K562 (cell line): Measurements from ENCODE around the gene TMEM205. TPM values are rescaled to one million over a fixed set of nuclear protein-coding genes. Genes with fewer than 3 reads are reported as not detected.

Experiments
- ATF3 ChIP-seq, 2 experiments: fragments of 450-650 bp in 1 of 2; sonication (generic) in 1 of 2; formaldehyde crosslinking in 1 of 2; IDR thresholded peaks in 1 of 2; conservative IDR thresholded peaks in 1 of 2; 2 replicates each; pipeline versions ENCODE4 v1.6.1 to v1.8.1; 2016 to 2023; ENCODE audit warnings: mild to moderate bottlenecking in 2 of 2, moderate library complexity in 2 of 2, inconsistent platforms in 1 of 2, missing genetic modification reagents in 1 of 2
- CAMTA2 ChIP-seq: fragments of 250-450 bp; sonication (Bioruptor Pico); conservative IDR thresholded peaks from 2 replicates; pipeline ENCODE4 v1.5.1; 2022
- DDX20 ChIP-seq: fragments of 450-650 bp; IDR thresholded peaks from 2 replicates; pipeline ENCODE4 v1.6.1; 2016; ENCODE audit warnings: missing genetic modification characterization, low read depth, mild to moderate bottlenecking, missing compliant biosample characterization, moderate library complexity
- DMBX1 ChIP-seq: fragments of 250-450 bp; sonication (Bioruptor Pico); IDR thresholded peaks from 2 replicates; pipeline ENCODE4 v1.8.0; 2022; ENCODE audit warnings: inconsistent platforms, mild to moderate bottlenecking, moderate library complexity, borderline replicate concordance
- E2F3 ChIP-seq: fragments of 250-450 bp; sonication (Bioruptor Pico); IDR thresholded peaks from 2 replicates; pipeline ENCODE4 v1.4.0; 2020; ENCODE audit warnings: mild to moderate bottlenecking
- EP300 ChIP-seq: IDR thresholded peaks from 2 replicates; pipeline ENCODE4 v1.6.1; 2012; ENCODE audit warnings: low read length, improper control_type of control experiment
- ETV6 ChIP-seq, 3 experiments: fragments of 150-350 bp in 1 of 3; sonication (generic) in 1 of 3; formaldehyde crosslinking in 1 of 3; IDR thresholded peaks; 2 replicates each; pipeline versions ENCODE4 v1.6.1 to v1.8.0; 2014 to 2022; ENCODE audit warnings: borderline replicate concordance in 2 of 3, low read depth in 2 of 3, antibody characterized with exemption in 1 of 3, low read length in 1 of 3, mild to moderate bottlenecking in 1 of 3, missing genetic modification reagents in 1 of 3
- HCFC1 ChIP-seq: IDR thresholded peaks from 2 replicates; pipeline ENCODE4 v1.6.1; 2012; ENCODE audit warnings: low read depth, low read length, improper control_type of control experiment
- IRF2 ChIP-seq: sonication (generic); formaldehyde crosslinking; IDR thresholded peaks from 2 replicates; pipeline ENCODE4 v1.8.1; 2022; ENCODE audit warnings: mild to moderate bottlenecking, missing genetic modification reagents
- MAFG ChIP-seq: fragments of 450-650 bp; conservative IDR thresholded peaks from 2 replicates; pipeline ENCODE4 v1.6.1; 2016; ENCODE audit warnings: missing genetic modification characterization, missing compliant biosample characterization
- NFE2 ChIP-seq: IDR thresholded peaks from 2 replicates; pipeline ENCODE4 v1.6.1; 2014; ENCODE audit warnings: antibody characterized with exemption, low read depth
- NFIC ChIP-seq: fragments of 450-650 bp; IDR thresholded peaks from 2 replicates; pipeline ENCODE4 v1.6.1; 2017; ENCODE audit warnings: mild to moderate bottlenecking, inconsistent platforms
- NR2C2 ChIP-seq, 2 experiments: fragments of 200-800 bp in 1 of 2; sonication (Bioruptor generic) in 1 of 2; sonication (generic) in 1 of 2; formaldehyde crosslinking in 1 of 2; IDR thresholded peaks; 2 replicates each; pipeline versions ENCODE4 v1.6.1 to v1.8.0; 2016 to 2022; ENCODE audit warnings: mild to moderate bottlenecking in 1 of 2, missing compliant biosample characterization in 1 of 2, missing genetic modification characterization in 1 of 2, missing genetic modification reagents in 1 of 2
- PHF20 ChIP-seq: fragments of 450-650 bp; IDR thresholded peaks from 2 replicates; pipeline ENCODE4 v1.6.1; 2018; ENCODE audit not compliant: partially characterized antibody
- POLR2AphosphoS2 ChIP-seq: IDR thresholded peaks from 2 replicates; pipeline ENCODE4 v1.6.1; 2012; ENCODE audit warnings: low read length, improper control_type of control experiment
- RBM14 ChIP-seq: fragments of 200-400 bp; formaldehyde crosslinking; IDR thresholded peaks from 2 replicates; pipeline ENCODE4 v1.6.1; 2018; ENCODE audit warnings: low read depth, mild to moderate bottlenecking, low read length, moderate library complexity, borderline replicate concordance; ENCODE audit not compliant: insufficient read depth
- RBM15 ChIP-seq: fragments of 200-400 bp; formaldehyde crosslinking; IDR thresholded peaks from 2 replicates; pipeline ENCODE4 v1.6.1; 2018; ENCODE audit warnings: mild to moderate bottlenecking, low read length, moderate library complexity; ENCODE audit not compliant: insufficient read depth
- RFX7 ChIP-seq: fragments of 250-450 bp; sonication (Bioruptor Pico); IDR thresholded peaks from 2 replicates; pipeline ENCODE4 v1.5.1; 2021; ENCODE audit warnings: mild to moderate bottlenecking
- RNF2 ChIP-seq: sonication (generic); IDR thresholded peaks from 2 replicates; pipeline ENCODE4 v1.6.1; 2016
- SETDB1 ChIP-seq: IDR thresholded peaks from one replicate; pipeline ENCODE4 v1.6.1; 2012; ENCODE audit warnings: low read length, control low read depth, inconsistent platforms
- SRSF7 ChIP-seq: fragments of 200-400 bp; formaldehyde crosslinking; optimal IDR thresholded peaks from 2 replicates; pipeline ENCODE3; 2017; ENCODE audit warnings: mild to moderate bottlenecking, low read depth, low read length
- TBP ChIP-seq: optimal IDR thresholded peaks from 2 replicates; pipeline ENCODE3; 2011; ENCODE audit warnings: low read depth, low read length, improper control_type of control experiment
- YY1 ChIP-seq, 3 experiments: IDR thresholded peaks; 2 replicates each; pipeline ENCODE4 v1.6.1; 2011; ENCODE audit warnings: low read length in 2 of 3, mild to moderate bottlenecking in 2 of 3, moderate library complexity in 2 of 3, borderline replicate concordance in 1 of 3, control low read depth in 1 of 3, low read depth in 1 of 3; ENCODE audit not compliant: insufficient read depth in 3 of 3, insufficient replicate concordance in 2 of 3, control insufficient read depth in 1 of 3, insufficient read length in 1 of 3; ENCODE audit errors: extremely low read depth in 1 of 3
- ZBTB8A ChIP-seq: fragments of 450-650 bp; IDR thresholded peaks from 2 replicates; pipeline ENCODE4 v1.6.1; 2018; ENCODE audit warnings: mild to moderate bottlenecking, moderate library complexity; ENCODE audit not compliant: partially characterized antibody
- ZNF143 ChIP-seq: sonication (generic); formaldehyde crosslinking; IDR thresholded peaks from 2 replicates; pipeline ENCODE4 v1.9.0; 2022; ENCODE audit warnings: mild to moderate bottlenecking, missing genetic modification reagents
- ZNF696 ChIP-seq: fragments of 250-450 bp; sonication (Bioruptor Pico); conservative IDR thresholded peaks from 2 replicates; pipeline ENCODE4 v1.4.0; 2020; ENCODE audit warnings: mild to moderate bottlenecking, moderate library complexity
- polyA plus RNA-seq, 8 experiments: library from polyadenylated mRNA; depleted of rRNA in 4 of 8; stranded (reverse) in 5 of 8; unstranded in 3 of 8; fragments of >200 nt; fragmentation: Nextera tagmentation in 2 of 8; fragmentation: Illumina TruSeq in 1 of 8; extraction: Ambion mirVana in 2 of 8; extraction: Trizol in 1 of 8; gene quantifications; 2 replicates each; pipeline versions ENCODE4 v1.2.1 to v1.2.3, GENCODE V29; 2011 to 2014; ENCODE audit warnings: inconsistent platforms in 1 of 8, missing spikeins in 1 of 8
- total RNA-seq, 7 experiments: library from RNA; depleted of rRNA in 6 of 7; stranded (reverse); fragments of >200 nt in 6 of 7; fragmentation: Illumina TruSeq in 2 of 7; extraction: Trizol in 2 of 7; gene quantifications; 2 replicates each; pipeline versions ENCODE4 v1.2.1 to v1.2.3, GENCODE V29; 2011 to 2021; ENCODE audit warnings: low replicate concordance in 1 of 7

TMEM205 gene
- total and polyA plus RNA-seq, 9 of the 15 experiments (the other 6 are each of a cell fraction or from before 2014, with no cell fraction given) = 21.3 to 81.5 (median 44.1) TPM

GRCh38 chr19:11377237-11377636 is 31.2 kb upstream of the TMEM205 start (continued):
- TF ChIP-seq DMBX1 (CRISPR knock-in tag) (peak; percentile 41; the same call in 1 of the 2 replicates), NFE2 (no peak), CAMTA2 (CRISPR knock-in tag) (no peak), YY1 (IDR thresholded peaks at IDR 0.05; ENCODE audit: borderline replicate concordance in 1 of 3, control insufficient read depth in 1 of 3, extremely low read depth in 1 of 3, insufficient read depth in 3 of 3, insufficient read length in 1 of 3, insufficient replicate concordance in 2 of 3, low read depth in 1 of 3, low read length in 2 of 3) (no peak), E2F3 (CRISPR knock-in tag) (no peak), ZNF696 (CRISPR knock-in tag) (no peak), RBM15 (no peak), ETV6 (IDR thresholded peaks at IDR 0.05; ENCODE audit: borderline replicate concordance in 1 of 2, low read depth in 2 of 2, low read length in 1 of 2) (no peak), ETV6 (CRISPR knock-in tag; IDR thresholded peaks at IDR 0.05; ENCODE audit: borderline replicate concordance) (no peak), HCFC1 (0 out of 2 replicates have a peak, but pooled peaks have one; percentile 8), MAFG (tag) (no peak), RNF2 (no peak), RFX7 (no peak), RBM14 (no peak), POLR2AphosphoS2 (0 out of 2 replicates have a peak, but pooled peaks have one; percentile 62), NFIC (no peak), SETDB1 (no peak), ZNF143 (CRISPR knock-in tag) (no peak), DDX20 (no peak), EP300 (no peak), SRSF7 (no peak), IRF2 (CRISPR knock-in tag) (no peak), ATF3 (IDR thresholded peaks at IDR 0.05) (no peak), ATF3 (CRISPR knock-in tag; conservative IDR thresholded peaks at IDR 0.05) (no peak), TBP (no peak), ZBTB8A (no peak), NR2C2 (CRISPR knock-in tag; IDR thresholded peaks at IDR 0.05) (no peak), NR2C2 (tag; IDR thresholded peaks at IDR 0.05) (0 out of 2 replicates have a peak, but pooled peaks have one; percentile 43), PHF20 (peak; percentile 91)
